ENCODE data around the gene SLC5A10.
"Not testable (repeated sequence)": the region's sequence is repeated elsewhere in the genome, so short reads cannot be mapped to it uniquely, and the experiment has no call there.

- TF ChIP-seq CTCF (conservative IDR thresholded peaks at IDR 0.05; ENCODE audit: low read depth, low read length); EZH2 (IDR thresholded peaks at IDR 0.05; ENCODE audit: borderline replicate concordance, low read depth, low read length, poor library complexity, severe bottlenecking): not testable (repeated sequence)
Measured at GRCh38 chr17:19042369-19042768, 90.4 kb downstream of the SLC5A10 start.

All from A673 (cell line).